DND-41 (cell line): ENCODE results near the gene C16orf95.

Source experiments
- CTCF ChIP-seq: IDR thresholded peaks from 2 replicates; pipeline ENCODE4 v1.5.1; 2012; ENCODE audit warnings: borderline replicate concordance, low read length, moderate library complexity, mild to moderate bottlenecking; ENCODE audit not compliant: poor library complexity, severe bottlenecking; ENCODE audit errors: extremely low read depth
- EZH2 ChIP-seq: IDR thresholded peaks from 3 replicates; pipeline ENCODE4 v1.6.1; 2012; ENCODE audit warnings: borderline replicate concordance, low read depth, mild to moderate bottlenecking, moderate library complexity, low read length, inconsistent platforms; ENCODE audit not compliant: severe bottlenecking

GRCh38 chr16:87344931-87345631 lies 27.9 kb upstream of the C16orf95 start:
- TF ChIP-seq CTCF, result no peak
- no peak for TF ChIP-seq EZH2
